Mesothelial cell of epicardium (in vitro differentiated cells): ENCODE data around the gene PNPLA7. TPM values are rescaled to one million over a fixed set of nuclear protein-coding genes. Genes with fewer than 3 reads are reported as not detected.

ENCODE experiments used
- DNase-seq, 2 experiments: peaks; one replicate each; pipeline ENCODE4 v3.0.0; 2021; ENCODE audit warnings: low spot score in 2 of 2; ENCODE audit not compliant: unreplicated experiment in 2 of 2
- H3K27ac Mint-ChIP-seq: 2 replicates; pipeline ENCODE4 v1.8.0; 2021; ENCODE audit warnings: mixed read lengths
- H3K27me3 Mint-ChIP-seq: 2 replicates; pipeline ENCODE4 v1.8.0; 2021; ENCODE audit warnings: low read depth, mixed read lengths
- H3K36me3 Mint-ChIP-seq: 2 replicates; pipeline ENCODE4 v1.8.0; 2021; ENCODE audit warnings: mixed read lengths
- H3K4me1 Mint-ChIP-seq: 2 replicates; pipeline ENCODE4 v1.8.0; 2021; ENCODE audit warnings: mixed read lengths
- H3K4me3 Mint-ChIP-seq: 2 replicates; pipeline ENCODE4 v1.8.0; 2021; ENCODE audit warnings: mild to moderate bottlenecking, moderate library complexity, mixed read lengths
- H3K9me3 Mint-ChIP-seq: 2 replicates; pipeline ENCODE4 v1.8.0; 2021; ENCODE audit warnings: mixed read lengths
- total RNA-seq: library from RNA; stranded (reverse); gene quantifications from 3 replicates; pipeline ENCODE4 v1.2.1, GENCODE V29; 2021
- TF ChIP-seq, protein P1 (sequence below): fragments of 200-600 bp; sonication (generic); IDR thresholded peaks from one replicate; pipeline ENCODE4 v1.5.0; 2021; ENCODE audit warnings: antibody characterized with exemption; ENCODE audit not compliant: unreplicated experiment

PNPLA7 gene
- total RNA-seq, 1 donor from 2014 or later: 5.7 TPM

DNA sequence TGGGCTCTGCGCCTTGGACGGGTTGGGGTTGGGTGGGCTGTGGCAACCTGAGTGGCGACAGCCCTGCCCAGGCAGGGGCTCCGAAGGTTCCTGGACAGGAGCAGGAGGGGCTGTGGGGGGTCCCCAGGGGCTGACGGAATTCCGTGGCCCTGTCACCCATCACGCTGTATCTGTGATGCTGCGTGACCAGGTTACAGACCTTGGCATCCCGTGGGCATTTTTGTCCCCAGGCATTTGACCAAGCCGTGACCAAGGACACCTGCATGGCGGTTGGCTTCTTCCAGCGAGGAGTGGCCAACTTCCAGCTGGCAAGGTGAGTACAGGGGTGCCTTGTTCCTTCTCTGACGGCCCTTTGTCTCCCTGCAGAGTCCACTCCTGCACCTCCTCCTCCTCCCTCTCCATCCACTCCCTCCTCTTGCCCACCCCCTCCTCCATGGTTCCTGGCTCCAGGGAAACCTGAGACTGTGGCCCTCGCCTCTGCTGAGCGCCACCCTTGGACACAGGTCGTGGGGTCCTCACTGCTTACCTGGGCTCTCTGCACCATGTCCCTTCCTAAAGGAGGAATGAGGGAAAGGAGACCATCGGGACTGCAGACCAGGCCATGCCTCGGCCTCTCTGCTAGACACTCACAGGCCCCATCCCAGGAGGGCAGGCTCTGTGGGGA lies 124.1 kb downstream of the PNPLA7 start:
- no peaks in the 10 kb centered on the region for H3K36me3 Mint-ChIP-seq
- H3K4me3 Mint-ChIP-seq: no peak overlapping the region
- H3K27ac Mint-ChIP-seq: no peak overlapping the region
- H3K27me3 Mint-ChIP-seq: no peaks in the 10 kb centered on the region
- H3K4me1 Mint-ChIP-seq: peaks cover 17% of the 10 kb centered on the region
- no peaks in the 10 kb centered on the region for H3K9me3 Mint-ChIP-seq
- DNase-seq: peak in 1 of 2 experiments; percentile 6
- TF ChIP-seq, protein P1, sequence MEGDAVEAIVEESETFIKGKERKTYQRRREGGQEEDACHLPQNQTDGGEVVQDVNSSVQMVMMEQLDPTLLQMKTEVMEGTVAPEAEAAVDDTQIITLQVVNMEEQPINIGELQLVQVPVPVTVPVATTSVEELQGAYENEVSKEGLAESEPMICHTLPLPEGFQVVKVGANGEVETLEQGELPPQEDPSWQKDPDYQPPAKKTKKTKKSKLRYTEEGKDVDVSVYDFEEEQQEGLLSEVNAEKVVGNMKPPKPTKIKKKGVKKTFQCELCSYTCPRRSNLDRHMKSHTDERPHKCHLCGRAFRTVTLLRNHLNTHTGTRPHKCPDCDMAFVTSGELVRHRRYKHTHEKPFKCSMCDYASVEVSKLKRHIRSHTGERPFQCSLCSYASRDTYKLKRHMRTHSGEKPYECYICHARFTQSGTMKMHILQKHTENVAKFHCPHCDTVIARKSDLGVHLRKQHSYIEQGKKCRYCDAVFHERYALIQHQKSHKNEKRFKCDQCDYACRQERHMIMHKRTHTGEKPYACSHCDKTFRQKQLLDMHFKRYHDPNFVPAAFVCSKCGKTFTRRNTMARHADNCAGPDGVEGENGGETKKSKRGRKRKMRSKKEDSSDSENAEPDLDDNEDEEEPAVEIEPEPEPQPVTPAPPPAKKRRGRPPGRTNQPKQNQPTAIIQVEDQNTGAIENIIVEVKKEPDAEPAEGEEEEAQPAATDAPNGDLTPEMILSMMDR: no peak

DNA sequence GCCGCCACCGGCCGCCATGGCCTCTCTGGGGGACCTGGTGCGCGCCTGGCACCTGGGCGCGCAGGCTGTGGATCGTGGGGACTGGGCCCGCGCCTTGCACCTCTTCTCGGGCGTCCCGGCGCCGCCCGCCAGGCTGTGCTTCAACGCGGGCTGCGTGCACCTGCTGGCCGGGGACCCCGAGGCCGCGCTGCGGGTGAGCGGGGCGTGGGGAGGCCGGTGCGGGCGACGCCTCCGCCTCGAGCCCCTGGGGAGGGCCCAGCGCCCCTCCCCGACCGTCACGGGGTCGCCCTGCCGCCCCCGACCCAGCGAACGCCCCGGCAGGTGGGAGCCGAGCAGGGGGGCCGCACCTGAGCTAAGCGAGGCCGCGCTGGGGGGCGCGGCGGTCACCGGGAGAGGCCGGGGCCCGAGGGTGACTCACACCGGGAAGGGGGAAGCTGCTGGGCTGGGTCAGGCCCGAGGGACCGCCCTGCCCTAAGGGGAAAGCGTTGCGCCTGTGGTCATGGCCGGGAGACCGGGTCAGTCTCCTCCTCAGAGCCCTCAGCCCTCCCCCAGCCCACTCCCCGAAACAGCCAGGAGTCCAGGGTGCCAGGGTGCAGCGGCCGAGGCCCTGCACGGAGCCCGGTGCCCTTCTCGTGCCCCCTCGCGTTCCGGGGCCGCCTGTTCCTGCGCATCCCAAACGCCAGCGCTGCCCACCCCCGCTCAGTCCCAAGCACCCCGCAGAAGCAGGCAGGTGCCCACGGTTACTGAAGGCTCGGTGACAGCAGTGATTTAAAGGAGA lies 126.5 kb downstream of the PNPLA7 start:
- Mint-ChIP-seq H3K4me1 (peaks cover 17% of the 10 kb centered on the region), H3K27me3 (no peaks in the 10 kb centered on the region), H3K36me3 (no peaks in the 10 kb centered on the region), H3K27ac (no peak overlapping the region), H3K4me3 (peak overlapping the region; percentile 70), H3K9me3 (no peaks in the 10 kb centered on the region)
- no peak for DNase-seq
- TF ChIP-seq, protein P1: peak; percentile 69

DNA sequence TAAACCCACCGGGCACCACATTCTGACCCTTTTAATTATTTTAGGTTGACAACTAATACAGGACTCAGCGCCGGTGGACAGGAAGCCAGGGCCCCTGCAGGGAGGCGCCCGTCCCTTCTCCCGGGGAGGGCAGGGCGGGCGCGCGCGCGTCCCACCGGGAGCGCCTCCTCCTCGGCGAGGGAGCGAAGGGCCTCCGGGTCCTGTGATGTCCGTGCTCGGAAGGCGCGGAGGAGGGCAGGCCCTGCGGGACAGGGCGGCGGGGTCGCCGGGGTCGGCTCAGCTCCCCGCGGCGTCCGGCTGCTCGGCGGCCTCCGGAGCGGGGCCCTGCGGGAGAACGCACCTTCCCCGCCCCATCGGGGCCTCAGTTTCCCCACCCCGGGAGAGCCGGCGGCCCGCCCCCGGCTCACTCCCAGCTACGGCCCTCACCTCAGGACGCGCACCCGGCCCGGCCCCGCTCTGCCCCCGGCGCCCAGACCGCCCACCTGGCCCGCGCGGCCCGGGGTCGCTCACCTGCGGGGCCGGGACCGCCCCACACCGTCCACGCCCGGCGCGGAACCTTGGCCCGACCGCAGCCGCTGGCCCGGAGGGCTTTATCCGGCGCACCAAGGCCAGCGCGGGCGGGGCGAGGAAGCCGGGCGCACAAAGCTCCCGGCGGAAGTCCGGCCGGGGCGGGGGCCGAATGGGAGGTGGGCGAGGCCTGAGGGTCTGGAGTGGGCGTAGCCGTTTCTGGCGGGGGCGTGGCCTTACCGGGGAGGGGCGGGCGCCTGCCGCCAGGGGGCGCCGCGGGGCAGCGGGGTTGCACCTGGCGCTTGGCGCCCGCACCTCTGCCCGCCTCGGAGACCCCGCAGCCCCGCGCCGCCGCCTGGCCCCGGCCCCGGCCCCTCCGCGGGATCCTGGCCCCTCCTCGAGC lies 127.3 kb downstream of the PNPLA7 start, which contains the start of the genes EXD3 and NOXA1:
Gene EXD3, minus strand, starts transcription at position 559 of the 910 bp plus-strand sequence. CDS start 27,805 bp downstream, outside the sequence.
Gene NOXA1, plus strand, starts transcription at position 790 of the 910 bp plus-strand sequence. CDS start 137 bp downstream, outside the sequence.
- TF ChIP-seq, protein P1: peak; percentile 71
- peak within 1 kb of the TSS; percentile 87 for H3K27ac Mint-ChIP-seq
- H3K27me3 Mint-ChIP-seq: no peaks in the 10 kb centered on the region
- H3K4me1 Mint-ChIP-seq: peaks cover 17% of the 10 kb centered on the region
- H3K4me3 Mint-ChIP-seq: peak within 1 kb of the TSS; percentile 79
- H3K9me3 Mint-ChIP-seq: no peaks in the 10 kb centered on the region
- no peaks in the 10 kb centered on the region for H3K36me3 Mint-ChIP-seq
- DNase-seq: peak; percentile 94 to 96

DNA sequence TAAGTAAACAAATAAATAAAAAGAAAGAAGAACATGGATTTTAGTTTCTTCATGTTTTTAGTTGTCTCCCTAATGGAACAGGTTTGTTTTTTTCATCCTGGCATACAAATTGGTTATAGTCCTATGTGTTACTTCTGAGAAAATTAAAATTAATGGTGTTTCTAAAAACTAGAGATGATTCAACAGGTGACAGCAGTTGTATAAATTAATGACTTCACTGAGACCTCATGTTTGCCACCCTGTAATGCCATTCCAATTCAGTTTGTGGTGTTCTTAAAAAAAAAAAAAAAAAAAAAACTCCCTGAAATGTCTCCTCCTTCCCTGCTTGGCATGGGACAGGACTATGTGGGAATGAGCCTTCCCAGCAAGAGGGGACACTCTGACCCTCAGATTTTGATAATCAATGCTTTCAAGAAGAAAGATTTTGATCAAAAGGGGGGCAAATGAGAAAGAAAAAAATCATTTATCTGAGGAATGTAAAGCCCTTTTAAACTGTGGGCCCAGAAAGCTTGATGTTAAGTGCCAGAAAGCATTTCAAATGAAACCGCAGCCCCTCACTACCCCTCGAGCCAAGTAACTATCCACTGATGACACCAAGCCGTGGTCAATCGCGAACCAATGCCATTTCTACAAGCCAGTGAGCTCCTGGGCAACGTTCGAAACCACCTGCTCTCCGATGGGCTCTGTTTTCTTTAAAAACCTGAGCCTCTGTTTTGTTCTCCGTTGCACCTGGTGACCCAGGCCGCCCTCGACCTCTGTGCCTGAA lies 128.2 kb downstream of the PNPLA7 start:
- Mint-ChIP-seq H3K27ac (peak overlapping the region; percentile 69), H3K27me3 (no peaks in the 10 kb centered on the region), H3K4me1 (peaks cover 17% of the 10 kb centered on the region), H3K4me3 (peak overlapping the region; percentile 79), H3K36me3 (no peaks in the 10 kb centered on the region), H3K9me3 (no peaks in the 10 kb centered on the region)
- TF ChIP-seq, protein P1: no peak
- DNase-seq: no peak
